Airway epithelial cell (primary cell): ENCODE results near the gene PRR20D. TPM values are rescaled to one million over a fixed set of nuclear protein-coding genes. Genes with fewer than 3 reads are reported as not detected.

Experiments
- total RNA-seq: library from RNA; depleted of rRNA; stranded (reverse); fragments of >200 nt; gene quantifications from 2 replicates; pipeline ENCODE4 v1.2.3, GENCODE V29; 2015

Gene PRR20D
- total RNA-seq = not detected in 2 replicates

DNA sequence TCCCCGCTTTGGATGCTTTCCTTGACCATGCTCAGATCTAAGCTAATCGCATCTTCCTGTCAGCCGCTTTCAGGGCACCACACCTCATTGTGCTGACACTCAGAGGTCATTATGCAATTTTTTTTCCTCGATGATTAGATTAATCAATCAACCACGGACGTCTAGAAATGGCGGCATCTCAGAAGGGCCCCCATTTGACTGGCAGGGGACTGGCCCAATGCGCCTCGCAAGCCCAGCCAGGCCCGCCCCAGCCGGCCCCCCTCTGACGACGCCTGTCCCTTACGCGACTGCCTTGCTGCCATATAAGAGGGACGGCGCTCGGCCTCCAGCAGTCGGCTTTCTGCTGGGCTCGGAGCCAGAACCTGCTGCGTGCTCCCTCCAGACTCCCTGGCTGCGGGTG, at the start of gene PRR20D:
PRR20D (plus strand) TSS at position 301 of the 400 bp plus-strand sequence. CDS start 387 bp downstream, outside the sequence.

DNA sequence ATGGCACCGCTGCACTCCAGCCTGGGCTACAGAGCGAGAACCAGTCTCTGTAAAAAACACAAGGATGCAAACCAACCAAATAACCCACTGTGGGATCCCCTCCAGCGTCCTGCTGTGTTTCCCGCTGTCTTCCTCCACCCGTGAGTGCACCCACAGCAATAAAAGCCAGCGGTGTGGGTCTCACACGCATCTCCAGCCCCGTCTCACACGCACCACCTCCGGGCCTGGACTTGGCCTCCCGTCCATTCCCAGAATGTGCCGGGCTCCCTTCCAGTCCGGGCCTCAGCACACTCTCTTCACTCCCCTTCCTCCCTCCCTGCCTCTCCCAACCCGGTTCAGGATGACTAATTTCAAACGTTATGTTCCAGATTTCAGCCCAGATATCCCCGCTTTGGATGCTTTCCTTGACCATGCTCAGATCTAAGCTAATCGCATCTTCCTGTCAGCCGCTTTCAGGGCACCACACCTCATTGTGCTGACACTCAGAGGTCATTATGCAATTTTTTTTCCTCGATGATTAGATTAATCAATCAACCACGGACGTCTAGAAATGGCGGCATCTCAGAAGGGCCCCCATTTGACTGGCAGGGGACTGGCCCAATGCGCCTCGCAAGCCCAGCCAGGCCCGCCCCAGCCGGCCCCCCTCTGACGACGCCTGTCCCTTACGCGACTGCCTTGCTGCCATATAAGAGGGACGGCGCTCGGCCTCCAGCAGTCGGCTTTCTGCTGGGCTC, 20.0 kb upstream of the PRR20D start, which contains the start of gene PRR20A:
PRR20A (plus strand) TSS at position 684 of the 734 bp plus-strand sequence. CDS start 387 bp downstream, outside the sequence.

DNA sequence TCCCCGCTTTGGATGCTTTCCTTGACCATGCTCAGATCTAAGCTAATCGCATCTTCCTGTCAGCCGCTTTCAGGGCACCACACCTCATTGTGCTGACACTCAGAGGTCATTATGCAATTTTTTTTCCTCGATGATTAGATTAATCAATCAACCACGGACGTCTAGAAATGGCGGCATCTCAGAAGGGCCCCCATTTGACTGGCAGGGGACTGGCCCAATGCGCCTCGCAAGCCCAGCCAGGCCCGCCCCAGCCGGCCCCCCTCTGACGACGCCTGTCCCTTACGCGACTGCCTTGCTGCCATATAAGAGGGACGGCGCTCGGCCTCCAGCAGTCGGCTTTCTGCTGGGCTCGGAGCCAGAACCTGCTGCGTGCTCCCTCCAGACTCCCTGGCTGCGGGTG, 13.2 kb upstream of the PRR20D start, which contains the start of gene PRR20B:
PRR20B (plus strand) TSS at position 301 of the 400 bp plus-strand sequence. CDS start 387 bp downstream, outside the sequence.

DNA sequence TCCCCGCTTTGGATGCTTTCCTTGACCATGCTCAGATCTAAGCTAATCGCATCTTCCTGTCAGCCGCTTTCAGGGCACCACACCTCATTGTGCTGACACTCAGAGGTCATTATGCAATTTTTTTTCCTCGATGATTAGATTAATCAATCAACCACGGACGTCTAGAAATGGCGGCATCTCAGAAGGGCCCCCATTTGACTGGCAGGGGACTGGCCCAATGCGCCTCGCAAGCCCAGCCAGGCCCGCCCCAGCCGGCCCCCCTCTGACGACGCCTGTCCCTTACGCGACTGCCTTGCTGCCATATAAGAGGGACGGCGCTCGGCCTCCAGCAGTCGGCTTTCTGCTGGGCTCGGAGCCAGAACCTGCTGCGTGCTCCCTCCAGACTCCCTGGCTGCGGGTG, 6.7 kb upstream of the PRR20D start, which contains the start of gene PRR20C:
PRR20C (plus strand) TSS at position 301 of the 400 bp plus-strand sequence. CDS start 387 bp downstream, outside the sequence.

DNA sequence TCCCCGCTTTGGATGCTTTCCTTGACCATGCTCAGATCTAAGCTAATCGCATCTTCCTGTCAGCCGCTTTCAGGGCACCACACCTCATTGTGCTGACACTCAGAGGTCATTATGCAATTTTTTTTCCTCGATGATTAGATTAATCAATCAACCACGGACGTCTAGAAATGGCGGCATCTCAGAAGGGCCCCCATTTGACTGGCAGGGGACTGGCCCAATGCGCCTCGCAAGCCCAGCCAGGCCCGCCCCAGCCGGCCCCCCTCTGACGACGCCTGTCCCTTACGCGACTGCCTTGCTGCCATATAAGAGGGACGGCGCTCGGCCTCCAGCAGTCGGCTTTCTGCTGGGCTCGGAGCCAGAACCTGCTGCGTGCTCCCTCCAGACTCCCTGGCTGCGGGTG, 6.5 kb downstream of the PRR20D start, which contains the start of gene PRR20E:
PRR20E (plus strand) TSS at position 301 of the 400 bp plus-strand sequence. CDS start 387 bp downstream, outside the sequence.

Other genes with a start within 250 kb of the PRR20D start
- gene PRR20A, start 19.7 kb upstream of the PRR20D start, total RNA-seq = not detected in 2 replicates
- gene PRR20B, start 13.1 kb upstream of the PRR20D start, total RNA-seq = not detected in 2 replicates
- gene PRR20C, start 6.6 kb upstream of the PRR20D start, total RNA-seq = not detected in 2 replicates
- not detected in 2 replicates for gene PRR20E, start 6.6 kb downstream of the PRR20D start, total RNA-seq